NCI-H774 (cell line): Measurements from ENCODE around the gene ALK.

Source experiments
- DNase-seq: peaks from one replicate; lab custom pipeline; 2025; lab: John Stamatoyannopoulos, UW

Gene ALK

GRCh38 chr2:29400930-29401653, 520.3 kb downstream of the ALK start:
- DNase-seq = no peak

- no peak for DNase-seq
Measured at GRCh38 chr2:29398384-29399237, 522.8 kb downstream of the ALK start.

GRCh38 chr2:29397713-29398112, 523.7 kb downstream of the ALK start:
- no peak for DNase-seq

- DNase-seq = no peak
Measured at GRCh38 chr2:29397039-29397438, 524.3 kb downstream of the ALK start.

GRCh38 chr2:29394981-29395350, 526.4 kb downstream of the ALK start:
- DNase-seq = no peak

- DNase-seq = no peak
Measured at GRCh38 chr2:29394311-29394980, 526.9 kb downstream of the ALK start.

- DNase-seq = no peak
Measured at GRCh38 chr2:29393676-29394075, 527.7 kb downstream of the ALK start.

- DNase-seq = no peak
Measured at GRCh38 chr2:29392774-29393173, 528.6 kb downstream of the ALK start.

GRCh38 chr2:29390136-29390535, 531.2 kb downstream of the ALK start:
- DNase-seq = no peak

- no peak for DNase-seq
Measured at GRCh38 chr2:29389686-29390085, 531.7 kb downstream of the ALK start.

- no peak for DNase-seq
Measured at GRCh38 chr2:29388071-29388470, 533.3 kb downstream of the ALK start.

GRCh38 chr2:29382486-29382885, 538.9 kb downstream of the ALK start:
- no peak for DNase-seq

- DNase-seq = no peak
Measured at GRCh38 chr2:29377788-29378187, 543.6 kb downstream of the ALK start.

GRCh38 chr2:29376541-29376940, 544.8 kb downstream of the ALK start:
- DNase-seq = no peak

- DNase-seq = no peak
Measured at GRCh38 chr2:29375843-29376242, 545.5 kb downstream of the ALK start.

GRCh38 chr2:29374823-29375222, 546.6 kb downstream of the ALK start:
- no peak for DNase-seq

GRCh38 chr2:29373870-29374269, 547.5 kb downstream of the ALK start:
- no peak for DNase-seq

- DNase-seq = no peak
Measured at GRCh38 chr2:29372185-29372584, 549.2 kb downstream of the ALK start.

- DNase-seq = no peak
Measured at GRCh38 chr2:29370581-29371125, 550.7 kb downstream of the ALK start.

- no peak for DNase-seq
Measured at GRCh38 chr2:29370173-29370572, 551.2 kb downstream of the ALK start.

GRCh38 chr2:29368659-29369040, 552.7 kb downstream of the ALK start:
- DNase-seq = no peak

- no peak for DNase-seq
Measured at GRCh38 chr2:29367986-29368658, 553.3 kb downstream of the ALK start.
